Suprapubic skin (tissue), 4 donors: ENCODE data around the gene IL1R1.

Source experiments
- POLR2A ChIP-seq, 2 donors: fragments of 450-650 bp; IDR thresholded peaks; one replicate each; pipeline ENCODE4 v1.6.1; 2017; ENCODE audit warnings: antibody characterized with exemption in 2 of 2, mild to moderate bottlenecking in 2 of 2, moderate library complexity in 2 of 2
- POLR2AphosphoS5 ChIP-seq, 3 donors: sonication (generic); formaldehyde crosslinking; IDR thresholded peaks; one replicate each; pipeline ENCODE4 v1.6.1; 2017; ENCODE audit warnings: antibody characterized with exemption in 3 of 3
- TF ChIP-seq, protein P1 (sequence below), 2 donors: fragments of 200-600 bp in 1 of 2; fragments of 450-650 bp in 1 of 2; sonication (generic) in 1 of 2; IDR thresholded peaks; one replicate each; pipeline ENCODE4 v1.5.1; 2016 to 2019; ENCODE audit warnings: antibody characterized with exemption in 2 of 2, mild to moderate bottlenecking in 1 of 2, moderate library complexity in 1 of 2

DNA sequence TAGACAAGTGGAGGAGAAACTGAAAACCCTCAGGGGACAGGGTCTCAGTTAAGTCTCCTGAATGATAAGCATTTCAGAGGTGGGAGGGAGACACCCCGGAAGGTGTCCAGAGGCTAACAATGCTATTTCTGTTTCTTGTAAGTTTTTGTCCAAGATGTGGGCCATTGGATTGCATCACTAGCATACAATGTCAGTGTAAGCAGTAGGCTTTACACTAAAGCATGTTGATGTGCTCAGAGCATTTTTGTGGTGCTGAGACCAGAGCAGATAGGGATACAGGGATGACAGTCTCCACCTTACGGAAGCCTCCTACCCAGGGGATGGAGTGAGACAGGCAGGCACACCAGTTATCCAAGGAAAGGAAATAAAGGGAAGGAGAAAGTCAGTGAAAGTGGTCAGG, 2.2 kb upstream of the IL1R1 start:
- TF ChIP-seq POLR2A (IDR thresholded peaks at IDR 0.05) (no peak), POLR2AphosphoS5 (IDR thresholded peaks at IDR 0.05) (no peak)
- TF ChIP-seq, protein P1, sequence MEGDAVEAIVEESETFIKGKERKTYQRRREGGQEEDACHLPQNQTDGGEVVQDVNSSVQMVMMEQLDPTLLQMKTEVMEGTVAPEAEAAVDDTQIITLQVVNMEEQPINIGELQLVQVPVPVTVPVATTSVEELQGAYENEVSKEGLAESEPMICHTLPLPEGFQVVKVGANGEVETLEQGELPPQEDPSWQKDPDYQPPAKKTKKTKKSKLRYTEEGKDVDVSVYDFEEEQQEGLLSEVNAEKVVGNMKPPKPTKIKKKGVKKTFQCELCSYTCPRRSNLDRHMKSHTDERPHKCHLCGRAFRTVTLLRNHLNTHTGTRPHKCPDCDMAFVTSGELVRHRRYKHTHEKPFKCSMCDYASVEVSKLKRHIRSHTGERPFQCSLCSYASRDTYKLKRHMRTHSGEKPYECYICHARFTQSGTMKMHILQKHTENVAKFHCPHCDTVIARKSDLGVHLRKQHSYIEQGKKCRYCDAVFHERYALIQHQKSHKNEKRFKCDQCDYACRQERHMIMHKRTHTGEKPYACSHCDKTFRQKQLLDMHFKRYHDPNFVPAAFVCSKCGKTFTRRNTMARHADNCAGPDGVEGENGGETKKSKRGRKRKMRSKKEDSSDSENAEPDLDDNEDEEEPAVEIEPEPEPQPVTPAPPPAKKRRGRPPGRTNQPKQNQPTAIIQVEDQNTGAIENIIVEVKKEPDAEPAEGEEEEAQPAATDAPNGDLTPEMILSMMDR (IDR thresholded peaks at IDR 0.05), result no peak
